SKM-1 treated with dmso at 0.1 percent for 144 hours (cell line): ENCODE results near the gene KCNT2.
A peak's percentile ranks its signal among the peaks of the same experiment; 100 is the strongest.

ENCODE experiments used
- DNase-seq: peaks from one replicate; lab custom pipeline; 2025; ENCODE audit not compliant: unreplicated experiment; lab: John Stamatoyannopoulos, UW

KCNT2 gene

DNA sequence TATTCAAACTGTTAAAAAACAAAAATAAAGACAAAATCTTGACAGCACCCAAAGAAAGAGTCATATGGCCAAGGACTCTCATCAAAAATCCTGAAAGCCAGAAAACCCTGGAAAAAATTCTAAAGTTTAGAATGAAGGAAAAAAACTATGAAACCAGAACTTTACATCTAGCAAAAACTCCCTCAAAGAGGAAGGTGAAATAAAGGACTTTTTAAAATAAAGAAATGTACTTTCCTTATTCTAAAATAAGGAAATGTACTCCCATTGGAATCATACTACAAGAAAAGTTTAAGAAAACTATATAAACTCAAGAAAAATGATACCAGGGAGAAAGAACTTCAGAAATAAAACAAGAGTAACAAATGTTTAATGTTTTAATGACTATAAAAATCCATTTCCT, 206.3 kb downstream of the KCNT2 start:
- no peak for DNase-seq

DNA sequence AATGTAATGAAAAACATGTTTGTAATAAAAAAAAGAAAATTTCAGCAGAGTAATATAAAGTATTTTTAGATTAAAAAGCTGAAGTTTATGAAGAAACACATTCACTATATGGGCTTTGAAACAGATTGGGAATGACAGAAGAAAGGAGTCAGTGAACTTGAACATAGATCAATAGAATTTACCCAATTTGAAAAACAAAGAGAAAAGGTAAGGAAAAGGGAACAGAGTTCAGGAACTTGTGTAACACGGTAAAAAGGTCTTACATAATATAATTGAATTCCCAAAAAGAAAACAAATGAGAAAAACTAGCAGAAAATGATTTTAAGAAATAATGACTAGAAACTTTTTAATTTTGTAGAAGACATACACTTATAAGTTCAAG, 206.8 kb downstream of the KCNT2 start:
- DNase-seq: no peak

DNA sequence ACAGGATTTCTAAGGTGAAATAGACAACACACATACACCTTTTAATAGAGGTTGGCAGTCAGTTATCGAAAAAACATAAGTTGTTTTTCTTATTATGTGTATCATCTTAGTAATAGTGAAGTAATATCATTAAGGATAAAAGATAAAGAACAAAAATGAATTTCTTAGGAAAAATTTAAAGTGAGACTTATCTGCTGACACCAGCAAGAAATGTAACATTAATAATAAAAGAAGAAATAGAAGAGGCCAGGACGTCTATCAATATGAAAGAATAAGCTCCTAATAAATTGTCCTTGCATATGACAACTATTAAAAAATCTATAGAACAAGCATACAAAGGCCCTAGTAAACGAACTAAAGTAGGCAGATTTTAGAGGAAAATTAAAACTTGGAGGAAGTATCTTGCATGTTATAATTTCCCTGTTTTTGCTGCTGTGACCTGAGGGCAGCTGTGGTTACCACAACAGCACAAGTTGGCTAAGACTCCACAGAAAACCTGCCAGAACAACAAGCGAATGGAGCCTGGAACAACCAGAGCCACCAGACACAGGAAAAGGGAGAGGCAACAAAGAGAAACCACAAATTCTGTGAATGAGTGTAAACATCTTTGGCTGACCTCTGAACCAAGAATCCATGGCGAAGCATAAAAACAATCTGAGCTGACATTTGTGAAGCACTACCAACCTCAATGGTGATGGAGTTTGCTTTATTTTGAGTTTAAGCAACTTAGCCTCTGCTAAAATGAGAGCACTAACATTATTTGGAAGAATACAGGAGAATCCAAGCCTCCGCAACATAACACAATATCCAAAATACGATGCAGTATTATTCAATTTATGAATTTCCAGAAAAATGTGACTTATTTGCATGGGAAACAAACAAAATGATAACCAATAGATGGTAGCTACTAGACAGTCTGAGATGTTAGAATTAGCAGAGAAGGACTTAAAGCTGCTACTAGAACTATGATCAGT, 207.5 kb downstream of the KCNT2 start:
- DNase-seq: peak; percentile 81

DNA sequence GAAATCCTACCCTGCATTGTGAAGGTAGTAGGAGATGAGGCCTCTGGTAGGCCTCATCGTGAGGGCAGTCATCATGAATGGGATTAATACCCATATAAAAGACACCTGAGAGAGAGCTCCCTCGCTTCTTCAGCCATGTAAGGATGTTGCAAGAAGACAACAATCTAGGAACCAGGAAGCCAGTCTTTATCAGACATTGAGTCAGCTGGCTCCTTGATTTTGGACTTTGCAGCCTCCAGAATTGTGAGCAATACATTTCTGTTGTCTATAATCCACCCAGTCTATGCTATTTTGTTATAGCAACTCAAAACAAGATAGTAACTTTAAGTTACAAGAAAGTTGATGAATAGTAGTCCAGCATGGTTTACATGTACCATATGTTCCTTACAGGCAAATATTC, 208.5 kb downstream of the KCNT2 start:
- DNase-seq: no peak

DNA sequence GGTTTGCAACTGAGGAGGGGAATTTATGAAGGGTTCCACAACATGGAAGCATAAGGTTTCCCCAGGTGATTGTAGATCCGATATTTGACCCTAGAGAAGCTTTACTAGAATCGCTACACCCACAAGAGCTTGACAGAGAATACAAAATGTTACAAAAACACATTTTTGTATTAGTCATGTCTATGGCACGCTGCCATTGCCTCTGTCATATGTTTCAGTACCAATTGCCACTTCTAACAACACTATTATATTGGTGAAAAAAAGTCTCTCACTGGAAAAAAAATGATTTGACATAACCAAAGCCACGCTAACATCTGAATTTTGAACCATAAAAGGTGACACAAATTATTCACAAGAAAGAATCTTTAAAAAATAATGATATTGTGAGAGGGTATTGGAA, 214.5 kb downstream of the KCNT2 start:
- DNase-seq: no peak

DNA sequence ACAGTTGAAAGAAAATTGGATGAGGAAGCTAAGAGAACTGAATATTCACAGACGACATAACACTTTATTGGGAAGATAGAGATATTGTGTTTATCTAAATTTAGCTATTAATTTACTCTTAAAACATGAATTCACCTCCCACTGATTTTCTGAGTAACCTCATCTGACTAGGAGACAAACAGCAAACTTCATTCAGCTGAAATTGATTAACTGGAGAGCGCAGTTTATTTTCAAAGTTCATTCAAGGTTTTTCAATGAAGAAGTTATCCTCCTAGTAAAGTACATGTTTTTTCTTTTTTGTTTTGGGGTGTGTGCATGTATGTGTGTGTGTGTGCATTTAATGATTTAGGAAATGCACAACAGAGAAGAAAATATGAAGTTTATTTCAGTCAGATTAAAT, 215.0 kb downstream of the KCNT2 start:
- no peak for DNase-seq

DNA sequence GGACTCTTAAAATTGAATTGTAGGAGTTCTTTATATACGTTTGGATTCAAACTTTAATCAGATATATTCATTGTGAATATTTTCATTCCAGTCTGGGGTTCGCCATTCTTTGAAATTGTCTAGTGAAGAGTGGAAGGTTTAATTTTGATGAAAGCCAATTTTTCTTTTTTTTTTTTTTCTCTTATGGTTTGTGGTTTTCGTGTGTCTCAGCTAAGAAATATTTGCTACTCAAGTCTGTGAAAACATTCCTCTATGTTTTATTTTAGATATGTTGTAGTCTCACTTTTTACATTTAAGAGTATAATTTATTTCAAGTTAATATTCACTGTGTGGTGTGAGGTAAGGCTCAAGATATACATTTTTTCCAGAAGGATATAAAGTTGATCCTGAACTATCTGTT, 220.5 kb downstream of the KCNT2 start:
- DNase-seq: no peak

DNA sequence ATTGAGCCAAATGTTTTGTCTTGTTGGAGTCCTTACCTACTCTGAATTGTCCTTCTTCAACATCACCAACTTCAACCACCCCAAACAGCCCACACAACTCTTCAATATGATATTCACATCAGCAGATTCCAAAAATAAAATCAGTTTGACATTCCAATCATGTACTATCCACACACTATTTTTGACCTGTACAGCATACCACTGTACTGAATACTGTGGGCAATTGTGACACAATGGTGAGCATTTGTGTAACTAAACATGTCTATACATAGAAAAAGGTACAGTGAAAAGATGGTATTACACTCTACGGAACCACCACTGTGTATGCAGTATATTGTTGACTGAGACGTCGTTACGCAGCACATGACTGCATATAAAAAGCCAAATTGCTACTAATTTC, 223.1 kb downstream of the KCNT2 start:
- no peak for DNase-seq

DNA sequence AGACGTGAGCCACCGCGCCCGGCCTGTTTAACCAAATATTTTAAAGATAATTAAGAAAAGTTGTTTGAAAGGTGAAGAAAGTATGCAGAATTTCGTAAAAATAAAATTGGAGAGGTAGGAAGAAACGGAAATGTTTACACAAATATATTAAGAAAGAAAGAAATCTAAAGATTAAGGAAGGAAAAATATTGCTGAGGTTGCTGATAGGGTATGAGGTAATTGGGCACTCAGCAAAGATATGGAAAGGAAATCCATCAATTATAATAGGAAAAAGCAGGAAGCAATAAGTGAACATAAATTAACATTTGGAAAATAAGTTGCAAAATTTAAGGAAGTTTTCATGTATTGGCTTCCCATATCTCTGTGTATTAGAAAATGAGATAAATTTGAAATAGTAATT, 225.9 kb downstream of the KCNT2 start:
- no peak for DNase-seq

DNA sequence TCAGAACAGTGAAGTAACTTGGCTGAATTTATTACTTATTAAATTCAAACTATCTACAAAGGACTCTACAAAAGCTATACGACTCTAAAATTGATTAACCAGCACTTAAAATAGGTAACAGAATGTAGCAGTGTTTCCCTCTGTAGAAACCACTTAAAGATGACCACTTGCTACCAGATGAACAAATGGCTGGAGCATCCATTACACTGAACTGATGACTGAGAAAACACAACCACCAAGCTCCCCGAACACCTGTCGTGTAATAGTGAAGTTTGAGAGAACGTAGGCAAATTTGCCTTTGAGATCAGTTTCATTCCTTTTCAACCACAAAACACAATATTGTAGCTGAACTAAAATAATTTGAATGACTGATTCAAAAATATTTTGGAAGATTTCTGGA, 226.7 kb downstream of the KCNT2 start:
- no peak for DNase-seq

DNA sequence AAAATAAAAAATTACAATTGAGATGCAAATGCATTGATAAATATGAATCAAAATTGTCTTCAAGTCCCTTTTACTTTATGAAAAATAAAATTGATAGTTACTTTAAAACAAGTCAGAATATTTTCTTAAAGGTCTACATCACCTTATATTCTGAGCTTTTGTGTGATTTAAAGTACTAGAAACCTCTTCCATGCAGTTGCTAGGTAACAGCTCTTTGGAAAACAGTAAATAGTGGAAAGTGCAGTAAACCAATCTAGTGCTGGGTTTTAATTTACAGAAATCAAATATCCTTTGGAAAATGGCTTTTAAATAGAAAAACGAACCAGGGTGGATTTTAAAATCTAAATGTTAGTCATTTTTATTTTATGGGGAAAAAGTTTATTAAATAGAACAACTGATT, 227.9 kb downstream of the KCNT2 start:
- no peak for DNase-seq

DNA sequence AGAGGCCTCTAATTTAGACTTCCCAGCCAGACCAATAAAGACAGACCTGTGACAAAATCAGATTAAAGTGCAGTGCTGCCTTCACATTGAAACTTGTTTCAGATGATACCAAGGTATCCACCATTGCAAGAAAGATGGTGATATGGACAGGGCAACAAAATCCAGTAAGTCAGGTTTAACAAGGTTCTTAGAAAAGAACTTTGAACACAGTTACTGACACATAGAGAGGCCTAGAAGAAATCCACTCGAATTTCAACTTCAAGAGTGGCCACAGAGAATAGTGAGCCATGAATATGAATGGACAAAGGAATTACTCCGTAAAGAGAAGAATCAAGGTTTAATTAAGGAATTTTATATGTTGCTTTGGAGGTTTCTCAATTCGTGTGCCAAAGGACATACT, 230.4 kb downstream of the KCNT2 start:
- no peak for DNase-seq

DNA sequence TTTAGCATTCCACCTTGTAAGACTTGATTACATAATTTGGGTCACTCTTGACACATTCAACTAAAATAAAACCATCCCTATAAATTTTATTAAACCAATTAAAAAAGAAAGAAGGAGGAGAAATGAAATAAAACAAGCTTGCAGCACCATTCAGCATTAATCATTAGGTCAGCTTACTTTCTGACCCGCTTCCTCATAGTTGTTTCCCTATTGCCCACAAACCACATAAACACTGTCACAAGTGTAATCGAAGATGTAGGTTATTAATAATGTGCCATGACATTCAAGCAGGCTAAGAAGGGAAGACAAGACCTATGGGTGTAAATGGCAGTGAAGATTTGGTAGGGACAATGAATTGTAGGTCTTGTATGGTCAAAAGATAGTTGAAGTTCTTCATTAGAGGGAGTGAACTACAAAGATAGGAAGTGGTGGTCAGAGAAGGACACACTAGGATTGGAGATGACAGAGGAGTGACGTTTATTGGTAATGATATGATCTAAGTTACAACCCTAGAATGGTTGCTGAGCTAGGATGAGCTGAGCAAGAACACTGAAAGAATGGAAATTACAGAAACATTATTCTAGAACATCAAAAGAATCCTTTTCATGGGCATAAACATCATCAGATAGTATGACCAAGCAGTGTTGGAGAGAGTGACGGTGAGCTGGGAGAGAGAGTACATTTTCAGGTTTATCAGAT, 231.5 kb downstream of the KCNT2 start:
- DNase-seq: no peak

DNA sequence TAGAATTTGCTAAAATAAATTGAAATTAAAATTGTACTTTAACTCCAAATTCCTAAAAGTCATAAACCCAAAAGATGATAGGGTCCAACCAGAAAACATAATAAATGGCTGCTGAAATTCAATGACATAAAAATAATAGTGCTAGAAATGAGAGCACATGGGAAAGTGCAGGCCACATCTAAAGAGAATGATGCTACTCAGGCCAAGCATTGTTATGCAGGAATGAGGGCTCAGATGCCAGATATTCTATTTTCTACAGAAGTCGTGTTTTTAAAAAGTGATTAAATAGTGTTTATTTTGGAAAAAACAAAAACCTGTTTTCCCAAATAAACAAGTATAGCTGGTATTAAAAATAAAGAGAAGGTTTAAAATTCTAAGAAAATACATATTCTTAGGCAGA, 234.4 kb downstream of the KCNT2 start:
- no peak for DNase-seq

DNA sequence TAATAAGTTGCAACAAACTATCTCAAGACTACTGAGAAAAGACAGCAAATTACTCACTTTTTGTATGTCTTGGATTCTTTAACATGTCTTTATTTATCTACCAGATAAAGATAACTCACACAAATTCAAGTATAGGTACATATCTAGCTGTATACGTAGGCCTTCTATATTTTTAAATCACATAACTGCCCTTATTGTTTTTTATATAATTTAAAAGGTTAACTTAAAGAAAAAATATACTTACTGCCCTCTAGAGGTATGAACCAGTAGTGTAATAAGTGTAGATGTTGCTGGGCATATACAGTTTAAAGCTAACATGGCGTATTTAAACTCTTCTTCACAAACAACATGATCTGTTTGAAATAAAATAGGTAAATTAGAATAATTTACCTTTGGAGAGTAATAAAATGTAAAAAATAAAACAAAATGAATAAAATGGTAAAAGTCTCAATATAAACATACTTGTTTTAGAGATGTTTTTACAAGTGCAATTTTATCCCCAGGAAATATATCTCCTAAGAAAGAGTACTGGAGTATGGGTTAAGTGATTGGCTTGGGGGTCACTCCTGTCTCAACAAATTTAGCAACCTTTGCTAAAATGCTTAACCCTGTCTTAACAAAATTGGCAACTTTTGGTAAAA, 235.2 kb downstream of the KCNT2 start:
- DNase-seq: peak; percentile 36

DNA sequence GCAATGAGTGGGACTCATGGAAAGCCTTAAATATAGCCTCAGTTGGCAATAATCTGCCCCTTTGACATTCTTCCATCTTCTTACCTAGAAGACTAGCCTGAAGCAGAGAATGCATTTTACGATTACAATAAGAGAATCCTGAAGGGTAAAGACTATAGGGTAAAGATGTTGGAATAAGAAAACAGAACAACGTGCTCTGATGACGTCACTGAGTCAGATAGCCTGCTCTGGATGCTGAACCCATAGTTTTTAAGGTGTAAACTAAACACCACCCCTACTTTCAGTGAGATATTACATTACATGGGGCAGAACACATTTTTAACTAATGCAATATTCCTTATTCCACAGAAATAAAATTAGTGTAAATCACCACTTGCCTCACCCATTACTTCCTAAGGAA, 240.4 kb downstream of the KCNT2 start:
- DNase-seq: no peak

DNA sequence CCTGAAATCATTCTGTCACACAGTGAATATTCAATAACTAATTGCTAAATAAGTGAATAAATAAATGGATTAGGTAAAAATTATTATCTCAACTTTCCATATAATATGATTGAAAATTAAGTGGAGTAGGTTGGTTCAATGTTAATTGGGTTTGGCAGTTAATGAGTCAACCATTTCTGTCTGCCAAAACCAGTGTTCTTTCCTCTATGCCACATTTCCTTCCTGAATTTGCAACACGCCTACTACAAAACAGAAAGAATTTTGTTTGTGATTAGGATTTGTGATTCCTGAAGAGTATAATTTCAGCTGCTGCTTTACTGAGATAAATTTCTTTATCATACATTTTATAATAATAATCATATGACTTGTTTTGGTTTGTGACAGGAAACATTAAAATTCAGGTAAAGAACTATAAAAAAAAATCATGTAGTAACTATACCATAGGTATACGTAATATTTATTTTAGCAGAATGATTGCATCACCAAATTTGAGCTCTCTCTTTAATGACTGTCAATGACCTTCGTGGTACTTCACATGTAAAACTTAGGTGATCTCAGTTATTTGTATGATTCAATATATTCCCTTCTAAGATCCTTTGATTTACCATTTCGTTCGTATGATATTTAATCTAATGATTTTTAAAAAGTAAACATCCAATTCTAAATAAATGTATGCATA, 241.3 kb downstream of the KCNT2 start:
- DNase-seq: no peak

DNA sequence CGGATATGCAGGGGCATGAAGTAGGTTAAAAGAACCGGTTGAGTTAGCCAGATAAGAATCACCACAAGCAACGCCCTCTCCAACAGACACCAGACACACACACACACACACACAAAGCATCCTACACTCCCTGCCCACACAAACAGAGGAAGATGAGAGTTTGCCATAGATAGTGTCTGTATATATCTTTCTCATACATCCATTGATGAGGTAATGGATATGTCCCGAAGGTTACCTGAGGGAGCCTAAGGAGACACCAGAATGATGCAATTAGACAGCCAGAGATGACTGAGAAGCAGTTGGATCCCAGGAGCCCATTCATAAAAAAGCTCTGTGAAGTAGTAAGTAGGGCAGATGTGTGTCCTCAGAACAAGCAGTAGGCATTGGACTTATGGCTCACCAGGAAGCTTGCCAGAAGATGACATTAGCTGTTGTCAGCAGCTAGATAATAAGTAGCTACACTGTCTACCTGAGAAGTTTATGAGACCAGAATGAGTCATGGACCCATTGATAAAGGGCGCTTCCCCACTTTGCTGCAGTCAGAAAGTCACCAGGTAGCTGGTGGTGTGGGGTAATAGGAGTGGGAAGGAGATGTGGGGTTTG, 247.0 kb downstream of the KCNT2 start:
- no peak for DNase-seq

DNA sequence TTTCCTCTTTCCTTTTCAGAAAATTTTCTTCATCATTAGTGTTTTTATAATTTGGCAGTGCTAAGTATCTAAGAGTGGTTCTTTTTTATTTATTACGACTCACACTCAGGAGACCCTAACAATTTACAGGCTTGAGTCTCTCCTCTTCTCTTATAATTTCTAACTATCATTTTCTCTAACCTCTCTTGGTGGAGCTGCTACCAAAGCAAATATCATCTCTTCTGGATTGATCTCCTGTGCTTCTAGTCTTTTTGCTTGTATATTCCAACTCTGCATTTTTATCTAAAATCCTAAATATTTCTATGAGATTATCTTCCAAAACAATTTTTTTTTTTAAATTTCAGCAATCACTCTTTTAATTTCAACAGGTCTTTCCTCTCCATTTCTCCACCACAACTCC, 250.3 kb downstream of the KCNT2 start:
- no peak for DNase-seq

DNA sequence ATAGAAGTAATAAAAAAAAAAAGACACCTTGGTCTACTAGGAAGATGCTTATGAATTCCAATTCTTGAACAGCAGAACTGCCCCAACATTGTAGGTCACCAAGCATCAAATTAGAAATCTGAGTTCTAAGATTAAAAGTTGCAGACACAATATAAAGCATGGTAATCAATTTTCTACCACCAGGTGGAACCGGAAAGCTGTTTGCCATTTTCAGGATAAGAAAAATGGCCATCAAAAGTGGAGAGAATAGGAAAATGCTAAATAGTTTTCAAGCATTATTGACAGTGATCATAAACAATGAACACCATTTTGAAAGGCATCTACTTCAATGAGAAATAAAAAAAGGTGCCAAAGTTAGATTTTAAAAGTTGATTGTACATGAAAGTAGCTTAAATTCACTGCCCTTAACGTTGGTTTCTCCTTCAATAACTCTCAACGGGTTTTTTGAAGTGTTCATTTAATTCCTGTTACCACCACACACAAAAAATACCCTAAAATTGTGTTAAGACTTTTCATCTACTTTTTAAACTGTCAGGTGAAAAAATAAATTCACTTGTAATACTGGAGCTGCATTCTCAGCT, 252.9 kb downstream of the KCNT2 start:
- DNase-seq: no peak

DNA sequence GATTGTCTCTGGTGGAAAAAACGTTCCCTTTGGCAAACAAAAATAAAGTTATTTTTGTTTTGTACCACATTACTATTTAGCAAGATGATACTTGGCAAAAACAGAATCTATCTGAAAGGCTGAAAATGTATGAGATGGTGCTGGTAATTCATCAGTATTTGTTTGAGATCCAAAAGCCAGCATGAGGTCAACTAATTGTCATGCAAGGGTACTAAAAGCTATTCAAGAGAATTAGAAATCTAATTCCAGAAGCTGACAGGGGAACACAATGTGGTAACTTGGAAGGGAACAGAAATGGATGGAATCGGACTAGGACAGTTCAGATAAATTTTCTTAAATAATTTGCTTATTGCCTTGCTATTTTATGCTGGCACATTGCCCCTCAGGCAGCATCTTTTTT, 263.8 kb downstream of the KCNT2 start:
- no peak for DNase-seq
